WTC11 (cell line): ENCODE measurements around the gene MCM7. TPM values are rescaled to one million over a fixed set of nuclear protein-coding genes. Genes with fewer than 3 reads are reported as not detected.
A peak's percentile ranks its signal among the peaks of the same experiment; 100 is the strongest.

Experiments used
- AR ChIP-seq: fragments of 250-450 bp; sonication (Bioruptor Pico); IDR thresholded peaks from 2 replicates; pipeline ENCODE4 v1.9.0; 2021; ENCODE audit warnings: mild to moderate bottlenecking
- ATF3 ChIP-seq: sonication (generic); formaldehyde crosslinking; conservative IDR thresholded peaks from 2 replicates; pipeline ENCODE4 v1.8.1; 2022; ENCODE audit warnings: mild to moderate bottlenecking, missing genetic modification reagents
- CREB1 ChIP-seq: sonication (generic); formaldehyde crosslinking; IDR thresholded peaks from 2 replicates; pipeline ENCODE4 v1.8.0; 2023; ENCODE audit warnings: mild to moderate bottlenecking, missing genetic modification reagents
- E2F1 ChIP-seq: sonication (generic); formaldehyde crosslinking; IDR thresholded peaks from 2 replicates; pipeline ENCODE4 v1.8.0; 2022; ENCODE audit warnings: mild to moderate bottlenecking, missing genetic modification reagents
- E2F5 ChIP-seq: sonication (generic); formaldehyde crosslinking; IDR thresholded peaks from 2 replicates; pipeline ENCODE4 v1.8.1; 2022; ENCODE audit warnings: mild to moderate bottlenecking, moderate library complexity, missing genetic modification reagents
- ESRRA ChIP-seq: sonication (generic); formaldehyde crosslinking; IDR thresholded peaks from 2 replicates; pipeline ENCODE4 v1.8.1; 2022; ENCODE audit warnings: mild to moderate bottlenecking, missing genetic modification reagents, borderline replicate concordance
- FOXJ3 ChIP-seq: sonication (generic); formaldehyde crosslinking; IDR thresholded peaks from 2 replicates; pipeline ENCODE4 v1.9.0; 2021; ENCODE audit warnings: missing genetic modification reagents, mild to moderate bottlenecking, borderline replicate concordance
- FOXK1 ChIP-seq: sonication (generic); formaldehyde crosslinking; IDR thresholded peaks from 2 replicates; pipeline ENCODE4 v1.8.0; 2022; ENCODE audit warnings: mild to moderate bottlenecking, moderate library complexity, missing genetic modification reagents
- GRHL2 ChIP-seq: fragments of 250-450 bp; sonication (Bioruptor Pico); IDR thresholded peaks from 2 replicates; pipeline ENCODE4 v1.8.0; 2022; ENCODE audit warnings: mild to moderate bottlenecking, moderate library complexity; ENCODE audit not compliant: insufficient replicate concordance, severe bottlenecking
- HMGA2 ChIP-seq: fragments of 250-450 bp; sonication (Bioruptor Pico); IDR thresholded peaks from 2 replicates; pipeline ENCODE4 v1.4.0; 2021; ENCODE audit warnings: mild to moderate bottlenecking, moderate library complexity
- HMGXB4 ChIP-seq: sonication (generic); formaldehyde crosslinking; IDR thresholded peaks from 2 replicates; pipeline ENCODE4 v1.8.1; 2023; ENCODE audit warnings: mild to moderate bottlenecking, moderate library complexity, missing genetic modification reagents
- IRF1 ChIP-seq: sonication (generic); formaldehyde crosslinking; IDR thresholded peaks from 2 replicates; pipeline ENCODE4 v1.8.0; 2023; ENCODE audit warnings: missing genetic modification reagents
- JAZF1 ChIP-seq: fragments of 250-450 bp; sonication (Bioruptor Pico); IDR thresholded peaks from 2 replicates; pipeline ENCODE4 v1.9.0; 2021; ENCODE audit warnings: moderate library complexity, mild to moderate bottlenecking, inconsistent platforms
- MXD4 ChIP-seq: fragments of 250-450 bp; sonication (Bioruptor Pico); IDR thresholded peaks from 2 replicates; pipeline ENCODE4 v1.8.0; 2021; ENCODE audit warnings: mild to moderate bottlenecking, moderate library complexity, borderline replicate concordance
- NFYB ChIP-seq: sonication (generic); formaldehyde crosslinking; conservative IDR thresholded peaks from 2 replicates; pipeline ENCODE4 v1.8.0; 2022; ENCODE audit warnings: low read depth, missing genetic modification reagents
- OVOL2 ChIP-seq: fragments of 250-450 bp; sonication (Bioruptor Pico); IDR thresholded peaks from 2 replicates; pipeline ENCODE4 v1.9.0; 2021; ENCODE audit warnings: mild to moderate bottlenecking, borderline replicate concordance
- RORB ChIP-seq: fragments of 250-450 bp; sonication (Bioruptor Pico); IDR thresholded peaks from 2 replicates; pipeline ENCODE4 v1.9.0; 2021; ENCODE audit warnings: mild to moderate bottlenecking
- TEAD1 ChIP-seq: sonication (generic); formaldehyde crosslinking; IDR thresholded peaks from 2 replicates; pipeline ENCODE4 v1.8.0; 2022; ENCODE audit warnings: mild to moderate bottlenecking, missing genetic modification reagents
- TP53 ChIP-seq: sonication (generic); formaldehyde crosslinking; IDR thresholded peaks from 2 replicates; pipeline ENCODE4 v1.8.1; 2023; ENCODE audit warnings: mild to moderate bottlenecking, missing genetic modification reagents
- ZBTB21 ChIP-seq: sonication (generic); formaldehyde crosslinking; IDR thresholded peaks from 2 replicates; pipeline ENCODE4 v1.8.1; 2023; ENCODE audit warnings: mild to moderate bottlenecking, missing genetic modification reagents, borderline replicate concordance
- ZMAT4 ChIP-seq: fragments of 250-450 bp; sonication (Bioruptor Pico); IDR thresholded peaks from 2 replicates; pipeline ENCODE4 v1.9.0; 2021; ENCODE audit warnings: mild to moderate bottlenecking
- ZNF121 ChIP-seq: sonication (generic); formaldehyde crosslinking; IDR thresholded peaks from 2 replicates; pipeline ENCODE4 v1.8.0; 2023; ENCODE audit warnings: missing genetic modification reagents
- ZNF138 ChIP-seq: sonication (generic); formaldehyde crosslinking; conservative IDR thresholded peaks from 2 replicates; pipeline ENCODE4 v1.8.1; 2022; ENCODE audit warnings: mild to moderate bottlenecking, moderate library complexity, missing genetic modification reagents
- ZNF416 ChIP-seq: fragments of 250-450 bp; sonication (Bioruptor Pico); IDR thresholded peaks from 2 replicates; pipeline ENCODE4 v1.9.0; 2021; ENCODE audit warnings: mild to moderate bottlenecking, inconsistent platforms
- ZNF423 ChIP-seq: fragments of 250-450 bp; sonication (Bioruptor Pico); IDR thresholded peaks from 2 replicates; pipeline ENCODE4 v2.1.2; 2022; ENCODE audit warnings: mild to moderate bottlenecking, moderate library complexity
- ZNF425 ChIP-seq: fragments of 250-450 bp; sonication (Bioruptor Pico); conservative IDR thresholded peaks from 2 replicates; pipeline ENCODE4 v1.9.0; 2021; ENCODE audit warnings: mild to moderate bottlenecking
- ZSCAN18 ChIP-seq: fragments of 250-450 bp; sonication (Bioruptor Pico); IDR thresholded peaks from 2 replicates; pipeline ENCODE4 v2.1.2; 2022; ENCODE audit warnings: mild to moderate bottlenecking, moderate library complexity
- total RNA-seq: library from RNA; stranded (reverse); gene quantifications from 3 replicates; pipeline ENCODE4 v1.2.3, GENCODE V29; 2021

The MCM7 gene
- total RNA-seq, 1 experiment from 2014 or later: 351 TPM

- TF ChIP-seq E2F5 (CRISPR knock-in tag): peak; percentile 23; the same call in 1 of the 2 replicates
- no peak for TF ChIP-seq ZBTB21 (CRISPR knock-in tag)
- TF ChIP-seq IRF1 (CRISPR knock-in tag): 0 out of 2 replicates have a peak, but pooled peaks have one; percentile 2
- TF ChIP-seq HMGXB4 (CRISPR knock-in tag): peak; percentile 92
- TF ChIP-seq FOXK1 (CRISPR knock-in tag): peak; percentile 12; the same call in 1 of the 2 replicates
- TF ChIP-seq GRHL2: no peak
- no peak for TF ChIP-seq RORB (CRISPR knock-in tag)
- TF ChIP-seq ZSCAN18 (CRISPR knock-in tag): no peak
- peak; percentile 69 for TF ChIP-seq TEAD1 (CRISPR knock-in tag)
- TF ChIP-seq NFYB (CRISPR knock-in tag): 0 out of 2 replicates have a peak, but pooled peaks have one; percentile 12
- no peak for TF ChIP-seq ZNF138
- no peak for TF ChIP-seq TP53
- TF ChIP-seq AR: no peak
- no peak for TF ChIP-seq FOXJ3 (CRISPR knock-in tag)
- no peak for TF ChIP-seq CREB1 (CRISPR knock-in tag)
- TF ChIP-seq ZMAT4: no peak
- TF ChIP-seq HMGA2 (CRISPR knock-in tag): no peak
- TF ChIP-seq ZNF425: no peak
- no peak for TF ChIP-seq E2F1
- TF ChIP-seq ZNF416 (CRISPR knock-in tag): no peak
- no peak for TF ChIP-seq ZNF423
- no peak for TF ChIP-seq ATF3 (CRISPR knock-in tag)
- TF ChIP-seq MXD4 (CRISPR knock-in tag): no peak
- no peak for TF ChIP-seq JAZF1 (CRISPR knock-in tag)
- no peak for TF ChIP-seq ESRRA (CRISPR knock-in tag)
- TF ChIP-seq OVOL2 (CRISPR knock-in tag): no peak
- no peak for TF ChIP-seq ZNF121 (CRISPR knock-in tag)
These were observed 26.0 kb upstream of the MCM7 start, which contains the start of gene MBLAC1 (continued) for GRCh38 chr7:100126931-100127865.
